Suprapubic skin (tissue), 4 donors: ENCODE data around the gene TSHZ2.

Source experiments
- EP300 ChIP-seq: sonication (generic); formaldehyde crosslinking; IDR thresholded peaks from one replicate; pipeline ENCODE4 v1.6.1; 2017; ENCODE audit warnings: antibody characterized with exemption
- POLR2A ChIP-seq, 2 donors: fragments of 450-650 bp; IDR thresholded peaks; one replicate each; pipeline ENCODE4 v1.6.1; 2017; ENCODE audit warnings: antibody characterized with exemption in 2 of 2, mild to moderate bottlenecking in 2 of 2, moderate library complexity in 2 of 2
- POLR2AphosphoS5 ChIP-seq, 3 donors: sonication (generic); formaldehyde crosslinking; IDR thresholded peaks; one replicate each; pipeline ENCODE4 v1.6.1; 2017; ENCODE audit warnings: antibody characterized with exemption in 3 of 3
- TF ChIP-seq, protein P1 (sequence below), 2 donors: fragments of 200-600 bp in 1 of 2; fragments of 450-650 bp in 1 of 2; sonication (generic) in 1 of 2; IDR thresholded peaks; one replicate each; pipeline ENCODE4 v1.5.1; 2016 to 2019; ENCODE audit warnings: antibody characterized with exemption in 2 of 2, mild to moderate bottlenecking in 1 of 2, moderate library complexity in 1 of 2

DNA sequence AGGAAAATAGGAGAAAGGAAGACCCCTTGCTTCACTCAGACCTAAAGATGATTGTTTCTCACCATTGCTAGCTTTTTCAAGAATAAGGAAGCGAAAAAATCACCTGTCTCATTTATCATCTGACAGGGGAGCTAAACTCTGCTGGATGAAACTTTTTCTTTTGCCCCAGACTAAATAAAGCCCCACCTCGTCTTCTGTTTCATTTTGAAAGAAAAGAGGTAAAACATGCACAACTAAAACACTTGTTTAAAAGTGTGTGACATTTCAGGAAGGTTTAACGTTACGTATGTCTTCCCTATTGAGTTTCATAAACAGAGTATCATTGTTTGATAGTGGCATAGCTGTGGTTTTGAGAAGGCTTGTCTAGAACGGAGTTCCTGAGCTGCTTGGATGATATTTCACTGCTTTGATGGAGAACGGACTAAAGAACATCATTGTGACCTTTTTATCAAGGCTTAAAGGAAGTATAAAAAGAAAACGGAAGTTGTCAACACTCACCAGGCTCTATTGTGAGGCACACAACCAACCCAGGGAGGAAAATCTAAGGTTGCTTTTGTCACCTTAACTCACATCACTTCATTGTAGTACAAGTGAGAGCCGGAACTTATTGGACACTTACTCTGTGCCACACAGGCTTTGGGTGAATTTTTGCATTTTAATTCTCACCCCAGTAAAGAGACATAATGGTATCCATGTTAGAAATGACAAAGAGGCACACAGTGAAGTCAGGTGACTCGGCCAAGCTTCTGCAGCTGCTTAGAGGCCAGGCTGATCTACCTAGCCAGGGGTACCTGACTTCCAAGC is 29.5 kb downstream of the TSHZ2 start:
- TF ChIP-seq, protein P1, sequence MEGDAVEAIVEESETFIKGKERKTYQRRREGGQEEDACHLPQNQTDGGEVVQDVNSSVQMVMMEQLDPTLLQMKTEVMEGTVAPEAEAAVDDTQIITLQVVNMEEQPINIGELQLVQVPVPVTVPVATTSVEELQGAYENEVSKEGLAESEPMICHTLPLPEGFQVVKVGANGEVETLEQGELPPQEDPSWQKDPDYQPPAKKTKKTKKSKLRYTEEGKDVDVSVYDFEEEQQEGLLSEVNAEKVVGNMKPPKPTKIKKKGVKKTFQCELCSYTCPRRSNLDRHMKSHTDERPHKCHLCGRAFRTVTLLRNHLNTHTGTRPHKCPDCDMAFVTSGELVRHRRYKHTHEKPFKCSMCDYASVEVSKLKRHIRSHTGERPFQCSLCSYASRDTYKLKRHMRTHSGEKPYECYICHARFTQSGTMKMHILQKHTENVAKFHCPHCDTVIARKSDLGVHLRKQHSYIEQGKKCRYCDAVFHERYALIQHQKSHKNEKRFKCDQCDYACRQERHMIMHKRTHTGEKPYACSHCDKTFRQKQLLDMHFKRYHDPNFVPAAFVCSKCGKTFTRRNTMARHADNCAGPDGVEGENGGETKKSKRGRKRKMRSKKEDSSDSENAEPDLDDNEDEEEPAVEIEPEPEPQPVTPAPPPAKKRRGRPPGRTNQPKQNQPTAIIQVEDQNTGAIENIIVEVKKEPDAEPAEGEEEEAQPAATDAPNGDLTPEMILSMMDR (IDR thresholded peaks at IDR 0.05): no peak
- no peak for TF ChIP-seq POLR2A (IDR thresholded peaks at IDR 0.05)
- no peak for TF ChIP-seq POLR2AphosphoS5 (IDR thresholded peaks at IDR 0.05)
- TF ChIP-seq EP300: no peak
